Measurements from ENCODE around the gene CRIP2.

The CRIP2 gene

DNA sequence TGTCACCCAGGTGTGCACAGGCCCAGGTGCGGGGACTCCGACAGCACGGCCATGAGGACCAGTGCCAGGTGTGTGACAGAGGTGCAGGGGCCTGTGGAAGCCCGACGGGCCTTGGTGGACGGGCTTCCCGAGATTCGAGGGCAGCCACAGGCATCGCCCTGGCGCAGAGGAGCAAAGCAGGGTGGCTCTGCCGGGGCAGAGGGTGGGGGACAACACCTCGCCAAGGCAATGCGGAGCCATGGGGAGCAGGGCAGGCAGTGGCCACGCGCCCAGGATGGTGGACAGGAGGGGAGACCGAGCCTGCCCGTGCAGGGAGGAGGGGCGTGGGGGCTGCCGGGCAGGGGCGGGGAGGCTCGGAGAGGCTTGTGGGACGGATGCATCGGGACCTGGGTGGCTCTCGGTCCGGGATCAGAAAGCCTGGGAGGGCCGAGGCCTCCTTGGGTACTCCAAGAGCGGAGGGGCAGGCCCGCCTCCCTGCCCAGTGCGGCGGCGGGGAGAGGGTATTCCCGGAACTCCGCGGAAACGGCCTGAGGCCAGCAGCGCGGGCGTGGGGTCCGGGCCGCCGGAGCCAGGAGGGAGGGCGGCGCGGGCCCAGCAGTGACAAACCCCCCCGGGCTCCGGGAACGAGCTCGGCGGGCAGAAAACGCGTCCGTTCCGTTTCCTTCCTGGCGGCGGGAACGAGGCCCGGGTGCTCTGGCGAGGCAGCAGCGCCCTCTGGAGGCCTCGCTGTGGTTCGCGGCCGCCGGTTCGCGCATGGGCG is 53.4 kb downstream of the CRIP2 start:
- peak; percentile 56 for DNase-seq (ENCODE audit: low spot score)

DNA sequence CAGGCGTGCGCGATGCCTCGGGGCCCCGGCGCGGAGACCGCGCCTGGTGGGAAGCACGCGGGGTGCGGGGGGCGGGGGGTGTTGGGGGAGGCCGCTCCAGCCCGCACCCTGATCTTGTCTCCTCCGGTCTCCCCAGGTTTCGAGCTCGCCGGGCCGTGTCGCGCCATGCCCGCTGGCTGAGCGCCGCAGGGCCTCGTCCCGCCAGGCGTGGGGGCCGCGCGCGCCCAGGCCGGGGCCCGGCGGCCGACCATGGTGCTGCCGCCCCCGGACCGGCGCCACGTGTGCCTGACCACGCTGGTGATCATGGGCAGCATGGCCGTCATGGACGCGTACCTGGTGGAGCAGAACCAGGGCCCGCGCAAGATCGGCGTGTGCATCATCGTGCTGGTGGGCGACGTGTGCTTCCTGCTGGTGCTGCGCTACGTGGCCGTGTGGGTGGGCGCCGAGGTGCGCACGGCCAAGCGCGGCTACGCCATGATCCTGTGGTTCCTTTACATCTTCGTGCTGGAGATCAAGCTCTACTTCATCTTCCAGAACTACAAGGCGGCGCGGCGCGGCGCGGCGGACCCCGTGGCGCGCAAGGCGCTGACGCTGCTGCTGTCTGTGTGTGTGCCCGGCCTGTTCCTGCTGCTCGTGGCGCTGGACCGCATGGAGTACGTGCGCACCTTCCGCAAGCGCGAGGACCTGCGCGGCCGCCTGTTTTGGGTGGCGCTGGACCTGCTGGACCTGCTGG is 54.1 kb downstream of the CRIP2 start:
- DNase-seq (ENCODE audit: low spot score), result no peak

DNA sequence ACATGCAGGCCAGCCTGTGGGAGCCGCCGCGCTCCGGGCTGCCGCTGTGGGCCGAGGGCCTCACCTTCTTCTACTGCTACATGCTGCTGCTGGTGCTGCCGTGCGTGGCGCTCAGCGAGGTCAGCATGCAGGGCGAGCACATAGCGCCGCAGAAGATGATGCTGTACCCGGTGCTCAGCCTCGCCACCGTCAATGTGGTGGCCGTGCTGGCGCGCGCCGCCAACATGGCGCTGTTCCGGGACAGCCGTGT is 54.6 kb downstream of the CRIP2 start:
- DNase-seq (ENCODE audit: low spot score), result no peak

All from pons (tissue), 1 donor.